B cell (primary cell): Measurements from ENCODE around the gene MYO1G.

Source experiments
- EZH2 ChIP-seq: IDR thresholded peaks from 2 replicates; pipeline ENCODE4 v1.6.1; 2012; ENCODE audit warnings: borderline replicate concordance, low read depth, mild to moderate bottlenecking, moderate library complexity, low read length; ENCODE audit not compliant: insufficient read depth, poor library complexity, severe bottlenecking
- TF ChIP-seq, protein P1 (sequence below): fragments of 200-600 bp; IDR thresholded peaks from one replicate; pipeline ENCODE4 v1.8.0; 2022; ENCODE audit warnings: antibody characterized with exemption, mild to moderate bottlenecking

GRCh38 chr7:44982535-44982923 is 3.7 kb upstream of the MYO1G start:
- TF ChIP-seq, protein P1, sequence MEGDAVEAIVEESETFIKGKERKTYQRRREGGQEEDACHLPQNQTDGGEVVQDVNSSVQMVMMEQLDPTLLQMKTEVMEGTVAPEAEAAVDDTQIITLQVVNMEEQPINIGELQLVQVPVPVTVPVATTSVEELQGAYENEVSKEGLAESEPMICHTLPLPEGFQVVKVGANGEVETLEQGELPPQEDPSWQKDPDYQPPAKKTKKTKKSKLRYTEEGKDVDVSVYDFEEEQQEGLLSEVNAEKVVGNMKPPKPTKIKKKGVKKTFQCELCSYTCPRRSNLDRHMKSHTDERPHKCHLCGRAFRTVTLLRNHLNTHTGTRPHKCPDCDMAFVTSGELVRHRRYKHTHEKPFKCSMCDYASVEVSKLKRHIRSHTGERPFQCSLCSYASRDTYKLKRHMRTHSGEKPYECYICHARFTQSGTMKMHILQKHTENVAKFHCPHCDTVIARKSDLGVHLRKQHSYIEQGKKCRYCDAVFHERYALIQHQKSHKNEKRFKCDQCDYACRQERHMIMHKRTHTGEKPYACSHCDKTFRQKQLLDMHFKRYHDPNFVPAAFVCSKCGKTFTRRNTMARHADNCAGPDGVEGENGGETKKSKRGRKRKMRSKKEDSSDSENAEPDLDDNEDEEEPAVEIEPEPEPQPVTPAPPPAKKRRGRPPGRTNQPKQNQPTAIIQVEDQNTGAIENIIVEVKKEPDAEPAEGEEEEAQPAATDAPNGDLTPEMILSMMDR: no peak
- no peak for TF ChIP-seq EZH2
